ELF-1 (cell line): ENCODE data around the gene TNIK.
"Not testable (repeated sequence)": the region's sequence is repeated elsewhere in the genome, so short reads cannot be mapped to it uniquely, and the experiment has no call there.

Experiments used
- DNase-seq: peaks from one replicate; pipeline ENCODE4 v3.0.0-alpha.2; 2016; ENCODE audit warnings: low read depth, low spot score

The TNIK gene

DNA sequence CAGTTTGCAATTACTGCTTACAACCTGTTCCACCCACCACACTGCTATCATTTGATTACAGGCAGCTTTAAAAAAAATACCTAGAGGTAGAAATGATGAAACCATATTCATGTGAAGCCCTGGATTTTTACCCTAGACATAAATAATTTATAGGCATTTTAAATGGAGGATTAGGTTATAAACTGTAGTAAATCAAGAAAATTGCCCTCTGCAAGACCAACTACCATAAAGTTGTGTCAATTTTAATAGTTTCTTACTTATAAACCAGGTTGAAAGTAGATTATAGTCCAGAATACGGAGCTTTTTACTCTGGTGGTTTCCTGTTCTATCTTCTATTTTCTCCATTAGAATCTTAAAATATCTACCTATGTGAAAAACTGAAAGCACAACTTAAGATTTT is 13.9 kb downstream of the TNIK start:
- no peak for DNase-seq

GRCh38 chr3:171445620-171446204 is 14.5 kb downstream of the TNIK start:
- no peak for DNase-seq

GRCh38 chr3:171444001-171444690 is 16.1 kb downstream of the TNIK start:
- no peak for DNase-seq

DNA sequence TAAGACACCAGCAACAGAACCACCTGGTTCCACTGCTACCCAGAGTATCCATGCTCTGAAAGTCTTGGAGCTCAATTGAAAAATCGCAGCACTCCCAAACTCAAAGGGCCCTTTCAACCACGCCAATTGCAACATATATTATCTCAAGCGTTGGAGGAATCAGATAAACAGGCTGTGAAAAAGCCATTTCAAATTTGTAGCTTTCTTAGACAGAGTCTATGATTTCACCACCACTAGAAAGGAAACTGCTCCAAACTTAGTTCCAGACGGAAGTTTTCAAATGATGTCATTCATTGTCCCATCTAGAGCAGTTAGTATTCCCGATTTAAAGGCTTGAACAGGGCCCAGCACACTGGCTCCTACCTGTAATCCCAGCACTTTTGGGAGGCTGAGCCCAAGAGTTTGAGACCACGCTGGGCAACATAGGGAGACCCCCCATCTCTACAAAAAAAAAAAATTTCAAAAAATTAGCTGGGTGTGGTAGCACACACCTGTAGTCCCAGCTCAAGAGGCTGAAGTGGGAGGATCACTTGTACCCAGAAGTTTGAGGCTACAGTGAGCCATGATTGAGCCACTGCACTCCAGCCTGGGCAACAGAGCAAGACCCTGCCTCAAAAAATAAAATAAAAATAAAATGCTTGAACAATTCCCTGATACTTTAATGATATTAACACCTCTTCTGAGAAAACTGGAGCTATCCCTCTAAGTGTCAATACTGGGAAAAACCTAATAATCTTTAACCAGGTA is 16.8 kb downstream of the TNIK start:
- DNase-seq, result no peak

- DNase-seq, result peak; percentile 69
Observed at GRCh38 chr3:171442184-171442583, 18.0 kb downstream of the TNIK start.

DNA sequence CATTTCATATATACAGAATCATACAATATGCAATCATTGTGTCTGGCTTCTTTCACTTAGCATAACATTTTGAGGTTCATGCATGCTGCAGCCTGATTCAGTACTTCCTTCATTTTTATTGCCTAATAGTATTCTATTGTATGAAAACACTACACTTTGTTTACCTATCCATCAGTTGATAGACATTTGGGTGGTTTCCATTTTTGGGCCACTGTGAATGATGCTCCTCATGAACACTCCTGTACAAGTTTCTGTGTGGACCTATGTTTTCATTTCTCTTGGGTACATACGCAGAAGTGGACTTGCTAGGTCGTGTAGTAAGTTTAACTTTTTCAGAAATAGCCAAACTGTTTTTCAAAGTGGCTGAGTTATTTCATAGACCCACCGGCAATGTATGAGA is 18.8 kb downstream of the TNIK start:
- DNase-seq, result no peak

- DNase-seq, result no peak
Observed at GRCh38 chr3:171439996-171440395, 20.2 kb downstream of the TNIK start.

DNA sequence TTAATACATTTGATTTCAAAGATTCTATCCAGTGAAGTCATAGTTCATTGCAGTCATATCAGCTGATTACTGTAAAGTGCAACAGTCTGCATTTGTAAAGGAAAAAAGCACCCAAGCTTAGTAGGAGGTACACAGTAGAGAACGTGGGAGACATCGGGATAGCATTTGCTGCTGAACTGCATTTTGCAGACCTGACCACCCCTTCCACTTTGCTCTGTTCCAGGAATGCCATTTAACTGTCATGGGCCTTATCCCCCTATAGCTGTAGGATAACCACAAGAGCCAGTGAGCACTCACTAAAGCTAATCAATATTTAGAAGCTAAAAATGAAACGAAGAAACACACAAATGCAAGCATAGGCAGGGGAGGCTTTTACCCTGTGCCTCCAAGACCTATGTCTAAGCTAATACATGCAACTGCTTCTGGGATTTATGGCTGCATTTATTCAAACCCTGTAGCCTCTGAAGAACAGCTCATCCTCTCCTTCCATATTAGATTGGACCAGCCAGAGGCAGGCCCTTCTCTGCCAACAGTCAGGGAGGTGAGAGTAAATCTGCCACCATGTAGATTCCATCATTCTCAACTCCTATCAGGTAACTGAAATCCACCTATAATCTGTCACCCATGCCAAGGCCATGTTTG is 23.0 kb downstream of the TNIK start:
- DNase-seq, result no peak

GRCh38 chr3:171436380-171436779 is 23.8 kb downstream of the TNIK start:
- DNase-seq, result no peak

- DNase-seq, result no peak
Observed at GRCh38 chr3:171435757-171436156, 24.4 kb downstream of the TNIK start.

DNA sequence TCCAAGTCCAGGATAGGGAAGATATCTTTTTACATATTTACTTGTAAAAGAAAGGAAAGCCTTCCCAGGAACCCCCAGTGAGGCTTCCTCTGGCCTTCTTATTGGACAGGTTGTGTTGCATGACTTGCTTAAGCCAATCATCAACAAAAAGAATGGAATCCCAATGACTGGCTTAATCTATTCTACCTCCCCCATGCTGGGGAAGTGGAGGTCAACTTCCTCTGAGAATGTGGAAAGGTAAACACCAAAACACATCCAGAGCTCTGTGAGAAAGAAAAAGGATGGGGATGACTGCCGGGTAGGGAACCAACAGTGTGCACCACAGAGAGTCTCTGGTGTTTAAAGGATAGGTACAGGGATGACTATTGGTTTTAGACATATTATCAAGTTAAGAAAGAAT is 25.1 kb downstream of the TNIK start:
- no peak for DNase-seq

DNA sequence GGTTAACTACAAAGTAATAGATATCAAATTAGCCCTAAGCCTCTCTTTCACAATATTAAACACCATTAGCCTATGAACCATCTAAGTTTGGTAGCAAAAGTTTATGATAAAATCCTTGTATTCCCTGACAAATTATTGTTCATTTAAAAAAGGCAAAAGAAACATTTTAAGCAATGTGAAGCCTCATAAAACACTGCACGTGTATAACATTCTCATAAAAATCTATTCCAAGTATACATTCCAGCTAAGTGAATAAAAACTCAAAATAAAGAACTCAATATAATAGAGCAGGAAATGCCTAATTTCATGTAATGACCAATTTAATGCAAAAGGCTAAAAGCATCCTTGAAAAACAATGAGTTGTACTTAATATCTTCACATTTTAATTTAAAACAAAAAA is 27.7 kb downstream of the TNIK start:
- DNase-seq, result no peak

GRCh38 chr3:171431550-171431949 is 28.7 kb downstream of the TNIK start:
- no peak for DNase-seq

GRCh38 chr3:171430530-171430929 is 29.7 kb downstream of the TNIK start:
- no peak for DNase-seq

DNA sequence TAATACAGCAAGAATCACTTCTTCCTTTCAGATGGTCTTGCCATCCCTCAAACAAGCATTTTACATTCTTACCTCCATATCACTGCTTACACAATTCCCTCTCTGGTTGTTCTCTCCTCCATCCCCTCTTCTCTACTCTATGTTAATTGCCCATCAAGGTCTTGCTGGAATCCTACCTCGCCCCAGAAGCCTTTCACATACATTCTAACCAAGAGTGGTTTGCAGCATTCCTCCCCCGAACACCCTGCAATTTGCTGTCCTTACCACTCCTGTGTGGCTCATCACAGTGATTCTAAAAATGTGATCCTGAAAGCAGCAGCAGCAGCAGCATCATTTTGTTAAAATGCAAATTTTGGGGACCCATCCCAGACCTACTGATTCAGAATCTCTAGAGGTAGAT is 30.6 kb downstream of the TNIK start:
- DNase-seq, result peak; percentile 27

DNA sequence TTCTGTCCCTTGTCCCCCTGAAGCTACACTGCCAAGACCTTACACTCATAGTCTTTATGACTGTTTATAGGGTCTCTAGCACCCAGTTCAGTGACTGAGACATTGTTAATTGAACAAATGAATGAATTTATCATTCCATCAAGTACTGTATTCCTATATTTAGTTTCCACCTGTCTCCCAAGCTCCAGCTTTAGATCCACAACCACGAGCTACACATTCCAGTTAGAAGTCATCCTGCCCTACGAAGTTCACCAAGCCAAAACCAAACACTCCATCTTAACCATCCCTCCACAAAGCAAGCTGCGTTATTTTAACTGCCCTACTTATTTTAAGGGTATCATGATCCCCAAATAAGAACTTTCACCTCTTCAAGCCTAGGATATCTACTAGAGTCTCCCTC is 31.3 kb downstream of the TNIK start:
- no peak for DNase-seq

- DNase-seq, result peak; percentile 63
Observed at GRCh38 chr3:171428321-171428787, 31.9 kb downstream of the TNIK start.

- peak; percentile 51 for DNase-seq
Observed at GRCh38 chr3:171427771-171428320, 32.4 kb downstream of the TNIK start.

DNA sequence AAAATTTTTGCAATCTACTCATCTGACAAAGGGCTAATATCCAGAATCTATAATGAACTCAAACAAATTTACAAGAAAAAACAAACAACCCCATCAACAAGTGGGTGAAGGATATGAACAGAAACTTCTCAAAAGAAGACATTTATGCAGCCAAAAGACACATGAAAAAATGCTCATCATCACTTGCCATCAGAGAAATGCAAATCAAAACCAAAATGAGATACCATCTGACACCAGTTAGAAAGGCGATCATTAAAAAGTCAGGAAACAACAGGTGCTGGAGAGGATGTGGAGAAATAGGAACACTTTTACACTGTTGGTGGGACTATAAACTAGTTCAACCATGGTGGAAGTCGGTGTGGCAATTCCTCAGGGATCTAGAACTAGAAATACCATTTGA is 36.1 kb downstream of the TNIK start:
- DNase-seq, result not testable (repeated sequence)

DNA sequence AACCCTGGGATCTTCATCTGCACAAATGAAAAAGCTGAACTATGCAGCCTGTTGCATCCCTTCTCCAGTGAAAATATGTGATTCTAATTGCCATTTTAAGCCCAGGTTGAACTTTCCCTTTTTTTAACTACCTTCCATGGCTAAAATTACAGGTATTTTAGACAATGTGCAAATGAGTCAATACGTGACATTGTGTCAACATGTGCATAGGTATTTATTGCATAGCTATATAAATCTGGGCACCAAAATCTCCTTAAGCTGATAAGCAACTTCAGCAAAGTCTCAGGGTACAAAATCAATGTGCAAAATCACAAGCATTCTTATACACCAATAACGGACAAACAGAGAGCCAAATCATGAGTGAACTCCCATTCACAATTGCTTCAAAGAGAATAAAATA is 37.4 kb downstream of the TNIK start:
- not testable (repeated sequence) for DNase-seq

DNA sequence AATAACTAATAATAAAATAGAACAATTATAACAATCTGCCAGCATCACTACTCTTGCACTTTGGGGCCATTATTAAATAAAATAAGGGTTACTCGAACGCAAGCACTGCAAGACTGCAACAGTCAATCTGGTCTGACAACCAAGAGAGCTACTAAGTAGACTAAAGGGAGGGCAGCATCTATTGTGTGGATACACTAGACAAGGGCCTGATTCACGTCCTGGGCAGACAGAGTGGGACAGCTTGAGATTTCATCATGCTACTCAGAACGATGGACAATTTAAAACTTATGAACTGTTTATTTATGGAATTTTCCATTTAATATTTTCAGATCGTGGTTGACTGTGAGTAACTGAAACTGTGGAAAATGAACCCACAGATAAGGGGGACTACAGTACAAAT is 39.5 kb downstream of the TNIK start:
- no peak for DNase-seq

- DNase-seq, result no peak
Observed at GRCh38 chr3:171419457-171419856, 40.7 kb downstream of the TNIK start.
